ENCODE measurements around the gene SLC7A1.

GRCh38 chr13:29508130-29508875 lies 87.2 kb downstream of the SLC7A1 start:
- peak; percentile 30; the same call in 1 of the 2 replicates for TF ChIP-seq GATA2 (IDR thresholded peaks at IDR 0.05; ENCODE audit: low read depth, low read length)
- TF ChIP-seq GATA3 (IDR thresholded peaks at IDR 0.05; ENCODE audit: low read depth, low read length): no peak

Data from SH-SY5Y (cell line).